DOHH2 (cell line): ENCODE results near the gene MAPKBP1.

ENCODE experiments used
- H3F3A ChIP-seq: fragments of 200-600 bp; sonication (generic), shearing (Covaris generic); 2 replicates; pipeline ENCODE4 v1.6.0; 2016; ENCODE audit warnings: antibody characterized with exemption, mild to moderate bottlenecking; ENCODE audit not compliant: control insufficient read depth, insufficient read depth
- H3K27ac ChIP-seq: fragments of 200-600 bp; sonication (generic); 2 replicates; pipeline ENCODE4 v1.5.1; 2014; ENCODE audit warnings: low read depth, mild to moderate bottlenecking, low read length, moderate library complexity
- H3K27me3 ChIP-seq: fragments of 200-600 bp; sonication (generic); 2 replicates; pipeline ENCODE4 v1.6.1; 2014; ENCODE audit warnings: mild to moderate bottlenecking, low read length, mixed read lengths; ENCODE audit not compliant: control insufficient read depth
- H3K36me3 ChIP-seq: fragments of 200-600 bp; sonication (generic); 2 replicates; pipeline ENCODE4 v1.6.1; 2014; ENCODE audit warnings: mild to moderate bottlenecking, low read length, moderate library complexity, mixed read lengths; ENCODE audit not compliant: control insufficient read depth
- H3K4me1 ChIP-seq: fragments of 200-600 bp; sonication (generic); 2 replicates; pipeline ENCODE4 v1.6.1; 2014; ENCODE audit warnings: mild to moderate bottlenecking, low read length, mixed read lengths; ENCODE audit not compliant: control insufficient read depth
- H3K4me2 ChIP-seq: fragments of 200-600 bp; sonication (generic); 2 replicates; pipeline ENCODE4 v1.6.0; 2014; ENCODE audit warnings: mild to moderate bottlenecking, low read length, moderate library complexity
- H3K4me3 ChIP-seq: fragments of 200-600 bp; sonication (generic); 2 replicates; pipeline ENCODE4 v1.5.1; 2014; ENCODE audit warnings: mild to moderate bottlenecking, low read length, mixed read lengths
- H3K79me2 ChIP-seq: fragments of 200-600 bp; sonication (generic); 2 replicates; pipeline ENCODE4 v1.6.1; 2014; ENCODE audit warnings: mild to moderate bottlenecking, low read length, mixed read lengths; ENCODE audit not compliant: control insufficient read depth
- H3K9me2 ChIP-seq: fragments of 200-600 bp; sonication (generic); replicated peaks from 2 replicates; pipeline ENCODE4 v1.6.1; 2014; ENCODE audit warnings: mild to moderate bottlenecking, low read length, mixed read lengths; ENCODE audit not compliant: control insufficient read depth
- H3K9me3 ChIP-seq: fragments of 200-600 bp; sonication (generic); 2 replicates; pipeline ENCODE4 v1.6.1; 2014; ENCODE audit warnings: antibody characterized with exemption, low read length, mixed read lengths; ENCODE audit not compliant: control insufficient read depth, insufficient read depth
- H4K20me1 ChIP-seq: fragments of 200-600 bp; sonication (generic); 2 replicates; pipeline ENCODE4 v1.6.0; 2014; ENCODE audit warnings: low read depth, mild to moderate bottlenecking, antibody characterized with exemption, low read length, moderate library complexity; ENCODE audit not compliant: control insufficient read depth, insufficient read depth
- CTCF ChIP-seq: fragments of 200-600 bp; sonication (generic); IDR thresholded peaks from one replicate; pipeline ENCODE4 v1.5.1; 2014; ENCODE audit warnings: antibody characterized with exemption, mild to moderate bottlenecking, low read depth, low read length; ENCODE audit not compliant: poor library complexity, severe bottlenecking
- EZH2phosphoT487 ChIP-seq: fragments of 200-600 bp; sonication (generic); IDR thresholded peaks from 2 replicates; pipeline ENCODE4 v1.6.1; 2017; ENCODE audit warnings: borderline replicate concordance, mild to moderate bottlenecking, antibody characterized with exemption, low read length, moderate library complexity, mixed read lengths

The MAPKBP1 gene

GRCh38 chr15:41823502-41823901, 49.2 kb downstream of the MAPKBP1 start:
- no peaks in the 10 kb centered on the region for H3K27me3 ChIP-seq

GRCh38 chr15:41824062-41824745, 49.9 kb downstream of the MAPKBP1 start:
- Histone ChIP-seq H3K4me3 (no peak overlapping the region), H3K36me3 (no peaks in the 10 kb centered on the region), H3K79me2 (no peaks in the 10 kb centered on the region; the same call in 1 of the 2 replicates), H3K9me3 (no peaks in the 10 kb centered on the region), H3K4me1 (peaks cover 12% of the 10 kb centered on the region), H3K27me3 (no peaks in the 10 kb centered on the region), H3K27ac (no peak overlapping the region), H3K4me2 (no peak overlapping the region), H3K9me2 (no peaks in the 10 kb centered on the region), H3F3A (no peaks in the 10 kb centered on the region), H4K20me1 (no peaks in the 10 kb centered on the region)
- no peak for TF ChIP-seq EZH2phosphoT487
- no peak for TF ChIP-seq CTCF

More at GRCh38 chr15:41823502-41823901, 49.2 kb downstream of the MAPKBP1 start:
- TF ChIP-seq CTCF (no peak), EZH2phosphoT487 (no peak)
- no peaks in the 10 kb centered on the region for H4K20me1 ChIP-seq
- H3K27ac ChIP-seq: no peak overlapping the region
- no peak overlapping the region for H3K4me2 ChIP-seq
- no peaks in the 10 kb centered on the region for H3K36me3 ChIP-seq
- H3K9me2 ChIP-seq: no peaks in the 10 kb centered on the region
- peaks cover 5% of the 10 kb centered on the region for H3K4me1 ChIP-seq
- H3K79me2 ChIP-seq: no peaks in the 10 kb centered on the region
- no peaks in the 10 kb centered on the region for H3F3A ChIP-seq
- no peaks in the 10 kb centered on the region for H3K9me3 ChIP-seq
- H3K4me3 ChIP-seq: no peak overlapping the region

GRCh38 chr15:41825145-41825544, 50.9 kb downstream of the MAPKBP1 start:
- no peaks in the 10 kb centered on the region for H3F3A ChIP-seq
- H3K79me2 ChIP-seq: no peaks in the 10 kb centered on the region; the same call in 1 of the 2 replicates
- no peak overlapping the region for H3K27ac ChIP-seq
- H3K4me2 ChIP-seq: no peak overlapping the region
- no peaks in the 10 kb centered on the region for H3K27me3 ChIP-seq
- H3K36me3 ChIP-seq: no peaks in the 10 kb centered on the region
- H3K4me1 ChIP-seq: peaks cover 15% of the 10 kb centered on the region
- TF ChIP-seq EZH2phosphoT487 (no peak), CTCF (no peak)
- H3K9me3 ChIP-seq: no peaks in the 10 kb centered on the region
- no peaks in the 10 kb centered on the region for H4K20me1 ChIP-seq
- H3K4me3 ChIP-seq: no peak overlapping the region
- H3K9me2 ChIP-seq: no peaks in the 10 kb centered on the region
